ENCODE data around the gene KIAA1958.

- TF ChIP-seq EP300 (IDR thresholded peaks at IDR 0.05; ENCODE audit: borderline replicate concordance in 1 of 2, low read depth in 1 of 2, low read length in 1 of 2) = no peak
- TF ChIP-seq JUND (IDR thresholded peaks at IDR 0.05) = no peak
- TF ChIP-seq EZH2phosphoT487 (IDR thresholded peaks at IDR 0.05; ENCODE audit: borderline replicate concordance, low read depth) = no peak
- TF ChIP-seq CTCF (IDR thresholded peaks at IDR 0.05) = no peak
- TF ChIP-seq POLR2AphosphoS5 (IDR thresholded peaks at IDR 0.05; ENCODE audit: low read depth, low read length) = no peak
Observed at GRCh38 chr9:112654282-112654681, 167.7 kb downstream of the KIAA1958 start.
